HG03025 (cell line): ENCODE data around the gene CD300LB.
"Not testable (repeated sequence)": the region's sequence is repeated elsewhere in the genome, so short reads cannot be mapped to it uniquely, and the experiment has no call there.

Experiments used
- ATAC-seq: cut with Tn5 transposase; IDR thresholded peaks from one replicate; pipeline ENCODE4 v1.9.1; 2021; ENCODE audit warnings: mild to moderate bottlenecking, moderate library complexity; ENCODE audit not compliant: unreplicated experiment, low FRiP score

Gene CD300LB

GRCh38 chr17:74502861-74503260 lies 28.4 kb downstream of the CD300LB start:
- no peak for ATAC-seq

DNA sequence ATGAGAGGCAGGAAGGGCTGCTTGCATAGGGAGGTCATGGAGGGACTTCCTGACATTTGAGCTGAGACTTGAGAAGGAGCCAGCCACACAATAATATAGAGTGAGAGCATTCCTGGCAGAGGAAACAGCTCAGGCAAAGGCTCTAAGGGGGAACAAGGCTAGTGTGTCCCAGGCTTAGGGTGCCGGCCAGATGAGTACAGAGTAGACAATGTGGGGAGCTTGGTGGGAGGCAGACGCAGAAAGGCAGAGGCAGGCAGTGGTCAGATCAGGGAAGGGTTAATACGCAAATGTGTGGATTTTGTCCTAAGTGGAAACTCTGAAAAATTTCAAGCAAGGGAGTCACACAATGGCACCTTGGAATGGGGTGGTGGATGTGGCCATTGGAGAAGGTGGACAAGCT lies 31.3 kb downstream of the CD300LB start:
- ATAC-seq = no peak

DNA sequence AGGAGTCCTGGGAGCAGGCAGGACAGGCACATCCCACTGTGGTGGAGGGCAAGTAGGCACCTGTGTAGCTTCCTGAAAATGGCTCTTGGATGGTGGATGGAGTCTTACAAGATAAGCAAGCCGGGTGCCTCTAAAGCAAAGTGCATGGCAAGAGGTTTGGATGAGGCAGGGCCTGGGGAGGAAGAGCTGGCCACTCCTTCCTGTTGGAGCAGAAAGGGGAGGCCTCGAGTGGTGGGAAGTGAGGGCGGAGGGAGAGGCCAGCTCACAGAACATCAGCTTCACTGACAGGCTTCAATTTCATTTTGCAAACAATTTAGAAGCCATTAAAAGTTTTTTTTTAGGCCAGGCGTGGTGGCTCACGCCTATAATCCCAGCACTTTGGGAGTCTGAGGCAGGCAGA lies 33.8 kb downstream of the CD300LB start:
- ATAC-seq = no peak

DNA sequence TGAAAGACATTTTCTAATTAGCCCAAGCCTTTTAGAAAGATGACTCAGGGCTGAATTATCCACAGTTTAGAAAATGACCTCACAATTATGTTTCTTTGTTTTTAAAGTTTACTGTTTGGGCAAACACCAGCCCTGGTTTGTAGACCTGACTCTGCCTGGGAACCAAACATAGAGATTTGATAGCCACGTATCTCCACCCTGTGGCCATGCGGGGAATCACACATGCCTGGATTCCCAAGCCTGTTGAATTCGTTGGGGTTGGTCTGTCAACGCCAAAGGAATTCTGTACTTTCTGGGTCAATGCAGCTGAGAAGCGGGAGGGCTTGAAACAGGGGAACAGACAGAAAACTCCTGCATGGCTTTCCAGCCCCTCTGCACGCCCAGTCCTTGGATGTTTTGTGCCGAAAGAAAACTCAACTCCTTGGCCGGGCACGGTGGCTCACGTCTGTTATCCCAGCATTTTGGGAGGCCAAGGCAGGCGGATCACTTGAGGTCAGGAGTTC lies 37.9 kb downstream of the CD300LB start:
- ATAC-seq = no peak

- no peak for ATAC-seq
These were observed 39.6 kb downstream of the CD300LB start for GRCh38 chr17:74491626-74492025.

- no peak for ATAC-seq
These were observed 40.6 kb downstream of the CD300LB start for GRCh38 chr17:74490716-74491115.

DNA sequence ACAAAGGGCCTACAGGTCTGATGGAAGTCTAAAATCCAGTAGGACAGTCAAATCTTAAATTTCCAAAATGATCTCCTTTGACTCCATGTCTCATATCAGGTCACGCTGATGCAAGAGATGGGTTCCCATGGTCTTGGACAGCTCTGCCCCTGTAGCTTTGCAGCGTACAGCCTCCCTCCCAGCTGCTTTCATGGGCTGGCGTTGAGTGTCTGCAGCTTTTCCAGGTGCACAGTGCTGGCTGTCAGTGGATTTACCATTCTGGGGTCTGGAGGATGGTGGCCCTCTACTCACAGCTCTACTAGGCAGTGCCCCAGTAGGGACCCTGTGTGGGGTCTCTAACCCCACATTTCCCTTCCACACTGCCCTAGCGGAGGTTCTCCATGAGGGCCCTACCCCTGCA lies 43.0 kb downstream of the CD300LB start:
- ATAC-seq = not testable (repeated sequence)

GRCh38 chr17:74485841-74486240 lies 45.4 kb downstream of the CD300LB start:
- no peak for ATAC-seq

- ATAC-seq = no peak
These were observed 46.1 kb downstream of the CD300LB start for GRCh38 chr17:74485022-74485743.

GRCh38 chr17:74484066-74484465 lies 47.2 kb downstream of the CD300LB start:
- no peak for ATAC-seq

- ATAC-seq = no peak
These were observed 49.7 kb downstream of the CD300LB start for GRCh38 chr17:74481621-74482020.

DNA sequence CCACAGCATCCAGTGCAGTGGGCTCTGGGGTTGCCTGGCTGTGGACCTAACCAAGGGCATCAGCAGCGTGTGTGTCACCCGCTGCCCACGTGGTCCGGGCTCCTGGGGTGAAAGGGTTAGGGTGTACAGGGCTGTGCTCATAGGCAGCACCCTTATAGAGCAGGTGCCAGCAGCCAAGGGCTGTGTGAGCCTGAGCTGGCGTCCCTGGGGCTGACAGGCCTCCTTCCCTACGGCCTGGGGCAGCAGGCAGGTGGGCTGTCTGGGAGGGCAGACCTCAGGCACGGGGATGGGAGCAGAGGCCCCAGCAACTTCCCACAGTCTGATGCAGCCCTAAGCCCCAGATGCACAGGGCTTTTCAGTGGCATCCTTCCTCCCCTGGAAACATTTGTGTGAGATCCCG lies 51.0 kb downstream of the CD300LB start:
- ATAC-seq = no peak

DNA sequence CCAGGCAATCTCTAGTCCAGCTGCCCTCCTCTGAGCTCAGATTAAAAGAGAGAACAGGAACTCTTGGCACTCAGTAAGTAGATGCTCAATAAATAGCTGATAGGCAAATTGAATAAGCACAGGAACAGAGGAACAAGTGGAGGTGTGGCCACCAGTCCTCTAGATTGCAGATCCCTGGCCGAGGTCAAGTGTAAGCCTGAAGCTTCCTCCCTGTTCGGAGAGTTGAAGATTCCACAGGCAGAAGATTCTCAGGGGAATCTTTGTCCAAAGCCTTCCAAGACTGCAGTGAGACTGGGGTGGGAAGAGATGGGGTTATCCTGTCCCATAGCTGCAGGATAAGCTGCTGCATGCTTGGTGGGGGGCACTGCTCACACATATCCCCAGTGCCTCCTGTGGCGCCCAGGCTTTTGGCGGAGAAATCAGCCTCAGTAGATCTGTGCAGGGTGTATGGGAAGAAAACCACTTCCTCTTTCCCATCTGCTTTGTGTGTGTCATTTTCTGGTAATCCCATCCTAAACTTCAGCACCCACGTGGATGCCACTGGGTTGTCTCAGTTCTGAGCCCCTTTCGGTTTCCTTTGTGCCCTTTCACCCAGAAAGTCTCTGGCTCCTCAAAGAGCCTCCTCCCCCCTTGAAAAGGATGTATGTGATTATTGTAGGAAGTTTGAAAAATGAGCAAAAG lies 52.7 kb downstream of the CD300LB start:
- ATAC-seq = no peak

GRCh38 chr17:74477411-74477810 lies 53.9 kb downstream of the CD300LB start:
- ATAC-seq = no peak

GRCh38 chr17:74475189-74475588 lies 56.1 kb downstream of the CD300LB start:
- no peak for ATAC-seq

- ATAC-seq = no peak
These were observed 57.1 kb downstream of the CD300LB start for GRCh38 chr17:74474043-74474792.

DNA sequence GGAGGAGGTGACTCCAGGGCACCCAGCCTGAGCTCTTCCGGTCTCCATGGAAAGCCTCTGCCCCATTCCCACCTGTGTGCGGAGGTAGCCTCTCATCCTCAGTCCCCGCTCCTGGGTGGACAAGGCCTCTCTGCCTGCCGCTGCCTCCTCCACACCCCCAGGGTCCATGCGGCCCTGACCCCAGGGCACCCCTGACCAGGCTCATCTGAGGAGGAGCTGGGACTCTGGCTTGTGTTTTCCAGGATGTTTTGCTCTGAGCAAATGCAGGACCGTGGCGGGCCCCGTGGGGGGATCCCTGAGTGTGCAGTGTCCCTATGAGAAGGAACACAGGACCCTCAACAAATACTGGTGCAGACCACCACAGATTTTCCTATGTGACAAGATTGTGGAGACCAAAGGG lies 58.0 kb downstream of the CD300LB start:
- no peak for ATAC-seq

- ATAC-seq = no peak
These were observed 58.4 kb downstream of the CD300LB start for GRCh38 chr17:74472890-74473289.

DNA sequence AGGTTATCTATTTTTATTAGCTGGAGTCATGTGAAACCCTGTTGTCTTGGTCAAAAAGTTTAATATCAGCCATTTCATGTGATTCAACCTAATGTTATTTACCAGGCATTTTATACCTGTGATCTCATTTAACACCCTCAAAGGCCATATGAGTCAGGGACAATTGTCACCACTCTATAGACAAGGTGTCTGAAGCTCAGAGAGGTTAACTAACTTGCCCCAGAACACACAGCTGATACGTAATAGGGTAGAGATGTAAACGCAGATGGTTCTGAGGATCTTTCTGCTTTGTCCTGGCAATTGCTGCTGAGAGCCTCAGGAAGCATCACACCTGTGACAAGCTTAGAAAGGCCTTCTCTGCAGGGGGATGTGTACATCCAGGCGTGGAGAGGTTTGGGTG lies 59.9 kb downstream of the CD300LB start:
- ATAC-seq = no peak
